HG02763 (cell line): Measurements from ENCODE around the gene PHACTR1.

ENCODE experiments used
- ATAC-seq: cut with Tn5 transposase; IDR thresholded peaks from one replicate; pipeline ENCODE4 v1.9.1; 2021; ENCODE audit warnings: mild to moderate bottlenecking, moderate library complexity; ENCODE audit not compliant: unreplicated experiment

Gene PHACTR1

DNA sequence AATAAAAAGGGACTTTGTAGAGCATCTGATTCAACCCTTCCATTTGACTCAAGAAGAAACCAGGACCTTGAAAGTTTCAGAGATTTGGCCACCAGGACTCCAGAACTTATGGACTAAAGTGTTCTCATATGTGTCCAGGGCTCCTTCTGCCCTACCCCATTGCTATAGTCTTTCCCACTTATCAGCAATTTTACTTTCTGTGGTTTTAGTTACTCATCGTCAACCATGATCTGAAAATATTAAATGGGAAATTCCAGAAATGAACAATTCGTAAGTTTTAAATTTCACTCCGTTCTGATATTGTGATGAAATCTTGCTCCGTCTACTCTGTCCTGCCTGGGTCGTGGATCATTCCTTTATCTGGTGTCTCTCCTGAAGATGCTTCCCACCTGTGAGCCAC, 259.8 kb downstream of the PHACTR1 start:
- no peak for ATAC-seq

DNA sequence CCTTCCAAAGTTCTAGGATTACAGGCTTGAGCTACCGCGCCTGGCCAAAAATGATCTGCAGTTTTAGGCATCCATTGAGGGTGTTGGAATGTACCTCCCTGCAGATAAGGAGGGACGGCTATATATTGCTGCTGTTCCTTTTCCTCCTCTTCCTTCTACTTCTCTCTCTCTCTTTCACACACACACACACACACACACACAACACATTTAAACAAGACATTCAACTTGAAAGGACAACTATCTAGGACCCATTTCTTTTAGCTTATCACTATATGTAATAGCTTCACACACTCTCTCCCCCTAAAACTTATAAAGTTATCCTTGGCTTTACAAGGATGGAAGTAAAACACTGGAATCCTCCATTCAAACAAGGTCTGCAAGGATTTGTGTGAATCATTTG, 260.6 kb downstream of the PHACTR1 start:
- ATAC-seq = no peak

DNA sequence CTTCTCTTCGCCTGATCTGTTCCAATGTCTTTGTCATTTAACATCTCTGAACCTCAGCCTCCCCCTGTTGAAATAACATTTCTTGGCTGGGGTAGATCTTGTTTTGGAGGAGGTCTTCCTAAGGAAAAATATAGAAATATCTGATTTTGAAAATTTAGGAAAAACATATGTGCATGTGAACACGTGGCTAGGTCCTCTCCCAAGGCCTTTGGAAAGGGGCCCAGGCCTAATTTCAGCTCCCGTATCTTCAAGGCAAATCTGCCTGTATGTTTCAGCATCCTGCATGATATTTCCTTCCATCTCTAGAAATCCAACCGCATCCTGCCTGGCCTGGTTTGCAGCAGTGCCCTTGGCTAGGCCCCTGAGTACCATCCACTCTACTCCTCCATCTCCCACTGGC, 261.2 kb downstream of the PHACTR1 start:
- ATAC-seq = no peak

DNA sequence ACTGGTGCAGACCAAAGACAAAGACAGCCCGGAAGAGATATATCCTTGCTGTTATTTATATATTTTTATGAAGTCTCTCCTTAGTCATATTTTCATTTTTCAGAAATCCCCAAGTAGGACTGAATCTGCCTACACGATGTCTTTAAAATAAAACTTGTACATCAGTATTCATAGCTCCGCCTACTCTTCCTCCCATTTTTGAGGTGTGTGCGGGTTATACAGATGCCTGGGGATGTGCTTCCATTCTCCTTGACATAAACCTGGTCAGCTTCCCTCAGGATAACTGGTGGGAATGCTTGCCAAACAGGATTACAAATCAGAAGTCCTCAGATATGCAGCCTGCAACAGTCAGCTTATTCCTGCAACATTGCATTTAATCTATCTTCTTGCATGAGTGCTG, 264.2 kb downstream of the PHACTR1 start:
- no peak for ATAC-seq

DNA sequence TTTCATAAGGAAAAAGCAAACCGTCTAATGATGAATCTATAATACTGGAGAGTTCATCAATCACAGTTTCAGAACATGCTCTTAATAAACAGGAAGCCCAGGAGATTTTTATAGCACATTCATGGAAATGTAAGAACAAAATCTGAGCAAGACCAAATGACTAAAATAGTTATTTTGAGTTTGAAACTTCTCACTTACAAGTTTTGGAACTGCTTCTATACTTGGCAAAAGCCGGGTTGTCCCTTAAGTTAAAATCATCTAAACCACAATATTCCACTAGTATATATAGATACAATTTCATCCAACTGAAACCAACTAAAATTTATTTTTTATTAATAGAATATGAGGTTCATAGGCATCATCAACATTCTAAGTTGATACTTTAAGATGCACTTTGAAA, 268.2 kb downstream of the PHACTR1 start:
- ATAC-seq = no peak

DNA sequence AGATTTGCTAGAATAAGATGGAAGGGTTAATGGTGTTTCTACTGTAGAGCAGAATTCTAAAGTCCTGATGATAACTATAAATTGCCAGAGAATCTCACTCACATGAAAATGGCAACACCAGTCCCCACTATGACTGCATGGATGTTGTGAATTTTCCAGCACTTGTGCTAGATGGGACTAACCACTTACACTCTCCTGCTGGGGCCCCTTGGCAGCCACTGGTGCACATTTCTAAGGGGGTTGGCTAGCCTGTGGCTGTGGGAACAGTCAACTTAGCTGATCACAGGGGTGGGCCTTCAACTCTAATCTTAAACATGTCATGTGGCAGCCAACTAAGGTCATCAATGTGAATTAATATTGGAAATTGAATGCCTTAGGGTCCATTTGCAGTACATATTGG, 271.2 kb downstream of the PHACTR1 start:
- no peak for ATAC-seq

DNA sequence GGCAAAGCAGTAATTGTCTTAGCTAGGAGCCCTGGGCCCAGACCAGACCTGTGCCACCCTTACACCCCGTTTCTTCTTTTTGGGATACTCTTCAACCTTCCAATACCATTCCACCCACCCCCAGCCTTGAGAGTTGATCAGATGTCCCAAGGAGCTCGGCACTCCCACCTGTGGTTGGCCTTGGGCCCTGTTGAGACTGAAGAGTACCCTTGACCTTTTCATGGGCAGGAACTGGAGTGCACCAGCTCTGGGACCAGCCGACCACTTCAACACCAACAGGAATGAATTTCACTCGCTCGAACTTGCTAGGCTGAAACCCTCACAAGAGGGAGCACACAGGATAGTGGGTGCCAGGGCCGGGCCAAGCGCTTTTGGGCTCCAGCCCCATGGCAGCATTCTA, 273.6 kb downstream of the PHACTR1 start:
- no peak for ATAC-seq

DNA sequence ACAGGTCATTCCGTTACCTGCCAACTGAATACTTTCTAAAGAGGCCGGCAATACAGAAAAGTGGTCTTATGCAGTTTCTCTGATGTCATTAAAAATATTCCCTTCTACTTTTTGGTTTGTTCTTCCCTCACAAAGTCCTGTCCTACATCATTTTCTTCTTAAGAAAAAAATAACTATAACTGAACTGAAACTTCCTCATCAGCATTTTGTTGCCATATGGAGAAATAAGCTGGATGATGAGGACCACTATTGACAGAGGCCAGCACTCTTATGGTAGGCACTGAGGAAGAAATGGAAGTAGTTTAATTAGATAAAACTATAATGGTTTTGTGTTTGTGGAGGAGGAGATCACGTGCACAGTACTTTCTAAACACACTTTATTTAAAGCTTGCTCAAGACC, 274.9 kb downstream of the PHACTR1 start:
- no peak for ATAC-seq

DNA sequence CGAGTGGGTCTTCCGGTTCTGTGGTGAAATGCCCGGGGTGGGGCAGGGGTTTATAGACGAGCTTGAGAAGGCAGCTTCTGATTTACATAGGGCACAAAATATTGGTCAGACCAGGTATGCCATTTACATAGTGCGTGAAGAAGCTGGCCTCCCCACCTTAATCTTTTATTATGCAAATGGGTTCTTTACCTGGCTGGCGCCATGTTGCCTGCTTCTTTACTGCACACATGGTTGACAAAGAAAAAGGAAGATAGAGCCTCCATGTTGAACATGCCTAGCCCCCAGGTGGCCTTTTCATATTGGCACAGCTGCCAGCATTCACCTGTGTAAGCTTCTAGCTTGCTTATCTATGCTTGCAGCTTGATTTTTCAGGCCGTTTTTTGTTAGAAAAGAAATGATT, 276.2 kb downstream of the PHACTR1 start:
- ATAC-seq = no peak

DNA sequence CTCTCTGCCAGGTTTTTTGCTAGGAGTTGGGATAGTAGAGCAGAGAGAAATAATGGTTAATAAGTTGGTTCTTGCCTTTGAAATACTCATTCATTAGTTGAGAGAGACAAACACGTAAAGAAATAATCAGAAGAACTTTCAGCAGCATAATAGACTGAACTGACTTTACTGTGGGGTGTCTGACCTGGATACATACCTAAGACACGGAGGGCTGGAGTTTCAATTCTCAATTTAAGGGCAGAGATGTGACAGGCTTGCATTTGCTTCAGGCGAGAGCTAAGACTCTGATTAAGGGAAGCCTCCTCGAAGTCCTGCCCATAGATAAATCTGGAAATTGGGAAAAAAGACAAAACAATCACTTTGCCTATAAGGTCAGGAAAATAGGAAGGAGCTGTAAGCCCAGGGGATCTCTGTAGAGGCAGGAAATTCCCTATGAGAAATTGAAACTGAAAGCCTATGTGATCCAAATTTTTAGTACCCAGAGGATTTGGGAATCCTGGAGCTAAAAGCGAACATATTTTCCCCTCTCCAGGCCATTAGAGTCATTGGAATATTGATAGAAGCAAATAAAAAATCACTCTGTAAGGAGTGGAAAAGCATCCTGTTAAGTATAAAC, 276.8 kb downstream of the PHACTR1 start:
- ATAC-seq = no peak

DNA sequence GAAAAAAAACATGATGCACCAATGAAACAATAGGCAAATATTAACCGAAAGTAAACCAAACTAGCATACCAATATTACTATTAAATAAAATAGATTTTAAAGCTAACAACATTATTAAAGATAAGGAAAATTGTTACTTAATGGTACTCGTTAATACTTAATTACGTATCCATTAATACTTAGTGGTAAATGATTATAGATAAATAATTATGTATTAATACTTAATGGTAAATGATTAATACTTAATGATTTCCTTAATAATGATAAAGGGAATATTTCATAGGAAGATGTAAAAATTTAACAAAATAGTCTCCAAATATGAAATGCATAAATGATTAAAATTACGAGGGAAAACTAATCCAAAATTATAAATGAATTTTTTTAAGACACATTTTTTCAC, 278.9 kb downstream of the PHACTR1 start:
- ATAC-seq = no peak

DNA sequence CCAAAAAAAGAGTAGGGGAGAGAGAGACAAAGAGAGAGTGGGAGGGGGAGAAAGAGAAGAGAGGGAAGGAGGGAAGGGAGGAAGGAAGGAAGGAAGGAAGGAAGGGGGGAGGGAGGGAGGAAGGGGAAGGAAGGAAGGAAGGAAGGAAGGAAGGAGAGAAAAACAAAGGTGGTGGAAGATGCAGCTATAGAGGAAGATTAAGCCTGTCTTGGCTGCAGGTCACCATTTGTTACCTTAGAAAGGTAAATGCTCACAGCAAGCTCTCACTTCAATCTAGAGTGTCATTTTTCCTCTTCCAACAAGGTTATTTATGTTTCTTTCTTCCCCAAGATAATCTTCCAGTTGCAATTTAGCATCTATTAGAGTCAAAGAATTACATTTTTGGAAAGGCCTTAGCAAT, 284.0 kb downstream of the PHACTR1 start:
- no peak for ATAC-seq

DNA sequence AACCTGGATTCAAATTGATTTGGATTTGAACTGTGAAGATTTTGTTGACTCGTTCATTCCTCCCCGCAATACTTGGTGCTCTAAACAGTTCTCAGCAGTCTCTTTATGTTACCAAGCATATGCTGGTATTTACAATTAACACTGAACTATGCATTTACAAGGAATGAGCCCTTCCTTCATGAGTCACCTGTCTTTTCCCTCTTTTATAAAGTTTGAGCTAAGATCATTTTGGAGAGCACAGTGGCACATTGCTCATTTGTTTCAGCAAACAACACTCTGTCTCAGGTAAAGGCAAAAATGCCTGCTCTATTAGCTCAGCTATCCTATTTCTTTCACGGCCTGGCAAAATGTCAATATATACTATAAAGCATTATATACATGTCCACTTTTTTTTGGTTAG, 285.4 kb downstream of the PHACTR1 start:
- no peak for ATAC-seq

DNA sequence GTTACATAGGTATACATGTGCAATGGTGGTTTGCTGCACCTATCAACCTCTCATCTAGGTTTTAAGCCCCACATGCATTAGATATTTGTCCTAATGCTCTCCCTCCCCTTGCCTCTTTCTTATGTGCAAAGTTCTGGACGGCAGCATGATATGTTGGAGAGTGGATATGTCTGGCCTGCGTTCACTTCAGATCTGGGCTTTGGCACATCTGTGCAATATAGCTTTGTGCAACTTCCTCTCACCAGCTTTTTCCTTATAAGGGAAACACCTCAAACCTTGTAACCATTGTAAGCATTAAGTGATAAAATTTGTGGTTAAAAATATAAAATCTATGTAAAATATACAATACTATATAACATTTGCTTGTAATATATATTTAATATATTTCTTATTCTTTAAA, 288.0 kb downstream of the PHACTR1 start:
- no peak for ATAC-seq

DNA sequence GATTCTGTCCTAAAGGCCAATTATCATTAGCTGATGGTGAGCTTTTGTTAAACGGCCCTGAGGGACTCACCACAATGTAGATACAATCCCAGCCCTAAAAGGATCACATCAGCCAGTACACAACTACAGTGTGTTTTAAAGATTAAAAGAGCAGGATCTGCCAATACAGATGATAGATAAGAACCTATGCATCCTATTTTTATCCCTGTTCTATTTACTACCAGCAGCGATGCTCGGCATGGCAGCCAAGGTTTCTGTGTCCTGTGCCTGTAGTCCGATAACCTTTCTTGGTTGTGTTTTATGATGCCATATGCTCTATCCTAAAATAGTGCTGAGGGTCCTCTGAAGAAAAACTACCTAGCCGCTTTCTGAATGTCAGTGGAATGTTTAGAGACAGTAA, 289.4 kb downstream of the PHACTR1 start:
- no peak for ATAC-seq

DNA sequence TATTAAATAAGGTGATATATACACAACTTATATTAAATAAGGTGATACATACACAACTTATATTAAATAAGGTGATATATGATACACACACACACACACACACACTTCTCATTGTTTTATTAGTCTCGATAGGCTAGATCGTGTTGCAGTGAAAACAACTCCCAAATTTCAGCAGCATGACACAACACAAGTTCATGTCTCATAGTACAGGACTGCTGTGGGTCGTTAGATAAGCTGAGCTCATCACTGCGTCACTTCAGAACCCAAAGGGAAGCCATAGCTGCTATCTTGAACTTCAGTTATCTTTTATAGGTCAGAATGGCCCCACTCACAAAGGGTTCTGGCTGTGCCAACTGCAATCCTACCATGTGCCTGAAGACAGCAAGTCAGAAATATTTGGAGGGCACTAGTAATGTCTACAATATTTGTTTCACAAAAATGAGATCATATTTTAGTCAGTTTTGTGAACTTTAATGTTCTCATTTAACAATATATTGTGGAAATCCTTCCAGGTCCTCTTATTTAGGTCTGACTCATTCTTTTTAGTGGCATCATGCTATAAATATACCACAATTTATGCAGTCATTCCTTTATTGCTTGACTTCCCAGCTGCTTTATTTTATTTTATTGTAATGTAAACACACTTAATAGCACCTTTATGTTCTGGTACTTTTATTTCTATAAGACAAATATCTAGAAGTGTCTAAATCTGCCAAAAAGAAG, 290.2 kb downstream of the PHACTR1 start:
- ATAC-seq = no peak

DNA sequence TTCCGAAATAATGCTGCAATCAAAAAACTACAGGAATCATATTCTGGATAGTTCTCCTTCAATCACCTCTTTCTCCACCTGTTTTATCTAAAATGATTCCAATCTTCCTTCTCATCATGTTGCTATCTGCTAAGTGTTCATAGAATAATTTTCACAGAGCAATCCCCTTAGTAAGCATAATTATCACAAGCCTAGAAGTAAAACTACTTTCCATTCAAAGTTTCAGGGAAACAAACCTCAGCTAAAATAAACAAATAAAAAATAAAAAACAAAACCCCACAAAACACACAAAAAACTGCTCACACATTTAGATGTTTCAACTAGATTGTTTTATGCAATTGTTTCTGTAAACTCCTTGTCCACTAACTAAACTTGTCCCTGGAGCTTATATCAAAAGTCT, 291.2 kb downstream of the PHACTR1 start:
- no peak for ATAC-seq

DNA sequence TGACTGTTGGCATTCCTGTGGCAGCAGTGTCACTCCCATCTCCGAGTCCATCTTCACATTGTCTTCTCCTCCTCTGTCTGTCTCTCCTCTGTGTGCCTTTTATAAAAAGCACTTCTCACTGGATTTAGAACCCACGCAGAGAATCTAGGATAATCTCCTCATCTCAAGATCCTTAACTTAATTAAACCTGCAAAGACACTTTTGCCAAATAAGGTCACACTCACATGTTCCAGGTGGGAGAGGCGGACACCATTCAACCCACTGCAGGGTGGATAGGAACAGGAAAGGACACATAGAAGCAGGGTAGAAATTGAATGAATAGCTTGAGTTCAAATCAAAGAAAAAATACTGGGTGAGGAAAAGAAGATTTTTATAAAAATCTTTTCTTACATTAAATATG, 292.5 kb downstream of the PHACTR1 start:
- ATAC-seq = no peak

DNA sequence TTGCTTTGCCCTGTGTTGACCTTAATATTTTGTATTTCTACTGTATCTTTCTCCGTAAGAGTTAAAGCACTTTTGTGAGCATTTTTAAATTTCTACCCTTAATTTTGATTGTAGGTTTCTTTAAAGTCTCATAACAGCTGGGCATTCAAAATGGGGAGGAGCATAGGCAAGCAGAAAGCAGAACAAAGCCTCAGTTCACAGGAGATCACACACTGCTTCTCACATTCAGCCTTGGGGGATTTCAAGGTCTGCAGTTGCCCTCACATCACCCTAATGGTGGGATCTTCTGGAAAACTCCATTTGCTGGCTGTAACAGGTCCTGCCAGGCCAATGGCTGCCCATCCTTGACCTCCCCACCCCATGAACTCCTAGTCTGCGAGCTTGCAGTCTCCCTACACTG, 292.9 kb downstream of the PHACTR1 start:
- no peak for ATAC-seq

DNA sequence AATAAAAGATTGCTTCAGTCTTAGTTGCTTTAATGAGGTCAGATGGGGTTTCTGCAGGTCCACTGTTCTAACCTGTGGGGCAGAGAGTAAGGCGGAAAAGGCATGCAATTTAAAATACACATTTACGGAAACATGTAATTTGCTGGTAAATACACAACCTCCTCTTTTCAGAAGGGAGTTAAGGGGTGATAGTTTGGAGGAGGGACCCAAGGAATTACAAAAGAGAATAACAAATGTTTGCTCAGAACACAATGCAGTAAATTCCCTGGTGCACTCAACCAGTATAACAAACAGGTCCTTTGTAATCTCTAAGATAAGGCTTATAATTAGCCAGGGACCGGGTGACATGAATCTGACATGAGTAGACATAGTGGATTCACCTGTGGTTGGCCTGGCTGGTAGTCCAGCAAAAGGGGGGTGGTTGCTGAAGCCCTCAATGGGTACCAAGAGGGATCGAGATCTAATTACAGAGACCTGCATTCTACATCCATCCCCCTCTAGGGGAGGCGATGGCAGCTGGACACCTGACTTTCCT, 295.1 kb downstream of the PHACTR1 start:
- ATAC-seq = no peak

DNA sequence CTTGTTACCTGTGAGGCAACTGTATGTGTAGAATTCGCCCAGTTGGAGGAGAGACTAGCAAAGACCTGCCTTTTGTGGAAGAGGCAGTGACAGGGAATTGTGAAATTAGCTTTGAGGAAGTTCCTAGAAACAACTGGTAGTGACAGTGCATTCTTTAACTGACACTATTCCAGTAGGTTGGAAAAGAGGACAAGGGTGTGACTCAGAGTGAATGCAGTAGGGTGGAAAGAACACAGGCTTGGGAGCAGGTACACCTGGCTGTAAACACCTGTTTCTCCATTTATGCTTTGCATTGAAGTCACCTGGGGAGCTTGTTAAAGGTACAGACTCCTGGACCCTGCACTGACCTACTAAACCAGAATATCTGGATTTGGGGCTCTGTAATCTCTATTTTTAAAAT, 295.7 kb downstream of the PHACTR1 start:
- no peak for ATAC-seq

DNA sequence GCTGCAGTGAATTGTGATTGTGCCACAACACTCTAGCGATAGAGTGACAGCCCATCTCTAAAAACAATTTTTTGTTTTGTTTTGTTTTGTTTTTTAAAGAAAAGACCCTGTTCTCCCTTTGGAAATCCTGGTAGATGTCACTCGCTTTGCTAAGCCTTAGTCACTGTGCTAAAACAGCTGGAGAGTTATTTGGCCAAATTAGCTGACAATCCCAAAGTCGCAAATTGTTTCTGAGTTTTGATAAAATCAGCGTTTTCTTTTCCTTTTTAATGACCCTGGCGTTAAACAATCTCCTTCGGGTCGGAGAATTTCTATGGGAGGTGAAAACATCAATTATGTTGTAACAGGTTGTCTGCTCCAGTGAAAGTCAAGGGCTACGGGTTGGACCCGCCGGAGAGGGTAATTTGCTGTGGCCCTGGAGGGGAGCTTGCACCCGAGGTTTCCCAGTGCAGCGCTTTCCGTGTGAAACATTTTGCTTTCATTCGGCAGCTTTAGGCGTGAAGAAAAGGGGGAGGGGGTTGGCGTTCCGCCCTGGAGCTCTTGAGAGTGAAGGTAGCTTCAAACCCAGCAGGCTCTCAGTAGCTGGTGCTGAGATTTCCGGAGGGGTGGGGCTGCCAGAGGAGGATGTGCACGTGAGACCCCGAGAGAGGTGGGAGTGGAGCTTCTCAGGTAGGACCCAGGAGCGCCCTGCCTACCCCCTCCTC, 296.6 kb downstream of the PHACTR1 start:
- ATAC-seq = no peak
